ENCODE results near the gene RNU6-7. TPM values are rescaled to one million over a fixed set of nuclear protein-coding genes. Genes with fewer than 3 reads are reported as not detected.
A peak's percentile ranks its signal among the peaks of the same experiment; 100 is the strongest.

RNU6-7 gene
- total RNA-seq: not detected

DNA sequence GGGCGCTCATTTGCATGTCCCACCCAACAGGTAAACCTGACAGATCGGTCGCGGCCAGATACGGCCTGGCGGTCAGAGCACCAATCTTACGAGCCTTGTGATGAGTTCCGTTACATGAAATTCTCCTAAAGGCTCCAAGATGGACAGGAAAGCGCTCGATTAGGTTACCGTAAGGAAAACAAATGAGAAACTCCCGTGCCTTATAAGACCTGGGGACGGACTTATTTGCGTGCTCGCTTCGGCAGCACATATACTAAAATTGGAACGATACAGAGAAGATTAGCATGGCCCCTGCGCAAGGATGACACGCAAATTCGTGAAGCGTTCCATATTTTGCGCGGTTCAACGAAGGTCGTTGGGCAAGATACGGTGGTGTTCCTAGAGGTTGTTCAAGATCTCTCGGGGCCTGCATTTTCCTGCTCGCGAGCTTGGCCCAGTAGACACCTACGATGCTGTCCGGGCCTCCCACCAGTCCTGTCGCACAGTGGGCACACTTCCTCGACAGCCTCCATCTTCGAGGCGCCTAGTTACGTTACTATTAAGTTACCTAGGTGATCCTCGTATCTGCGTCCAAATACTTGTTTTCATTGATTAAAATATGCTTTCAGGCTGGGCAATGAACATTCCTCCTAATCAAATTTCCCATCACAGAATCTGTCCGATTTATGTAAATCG, at the start of gene RNU6-7:
RNU6-7 (plus strand) TSS at position 230 of the 675 bp plus-strand sequence.
- peak; percentile 4 for DNase-seq

DNA sequence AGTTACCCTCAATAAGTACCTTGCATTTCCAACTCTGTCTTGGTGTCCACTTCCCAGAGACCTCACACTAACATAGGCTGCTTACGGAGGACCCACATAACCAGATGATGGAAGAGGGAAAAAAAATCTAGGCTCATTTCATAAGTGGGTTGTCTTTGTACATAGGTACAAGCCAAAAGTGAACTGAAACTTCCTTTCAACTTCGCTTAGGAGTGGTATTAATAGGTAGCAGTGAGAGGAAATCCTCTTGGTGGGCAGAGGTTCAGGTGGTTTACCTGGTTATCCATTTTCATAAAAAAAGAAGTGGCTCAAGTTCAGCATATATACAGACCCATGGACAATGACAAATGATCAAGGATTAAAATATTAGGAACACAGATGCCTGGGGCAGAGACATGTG, 35.8 kb upstream of the RNU6-7 start:
- no peak for DNase-seq

- no peak for DNase-seq
These were observed 34.9 kb upstream of the RNU6-7 start for GRCh38 chr14:32166924-32167323.

GRCh38 chr14:32167907-32168306, 33.9 kb upstream of the RNU6-7 start:
- no peak for DNase-seq

- no peak for DNase-seq
These were observed 32.7 kb upstream of the RNU6-7 start for GRCh38 chr14:32169191-32169590.

DNA sequence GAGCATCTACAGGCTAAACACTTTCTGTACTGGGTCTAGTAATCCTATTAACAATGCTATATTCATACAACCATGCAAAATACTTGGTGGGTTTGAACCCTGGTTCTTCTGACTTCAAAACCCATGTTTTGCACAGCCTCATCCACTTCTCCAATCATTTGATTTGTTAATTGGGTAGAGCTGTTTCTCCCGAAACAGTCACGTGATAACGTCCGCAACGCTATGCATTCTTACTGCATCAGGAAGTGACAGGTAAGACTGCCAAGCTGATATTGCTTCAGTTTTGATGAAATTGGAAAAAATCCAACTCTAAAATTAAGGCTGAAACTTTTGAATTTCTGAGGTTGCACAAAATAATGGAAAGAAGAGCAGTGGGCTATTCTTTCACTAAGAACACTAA, 30.4 kb upstream of the RNU6-7 start:
- DNase-seq: no peak

- DNase-seq: no peak
These were observed 18.4 kb upstream of the RNU6-7 start for GRCh38 chr14:32183151-32184058.

DNA sequence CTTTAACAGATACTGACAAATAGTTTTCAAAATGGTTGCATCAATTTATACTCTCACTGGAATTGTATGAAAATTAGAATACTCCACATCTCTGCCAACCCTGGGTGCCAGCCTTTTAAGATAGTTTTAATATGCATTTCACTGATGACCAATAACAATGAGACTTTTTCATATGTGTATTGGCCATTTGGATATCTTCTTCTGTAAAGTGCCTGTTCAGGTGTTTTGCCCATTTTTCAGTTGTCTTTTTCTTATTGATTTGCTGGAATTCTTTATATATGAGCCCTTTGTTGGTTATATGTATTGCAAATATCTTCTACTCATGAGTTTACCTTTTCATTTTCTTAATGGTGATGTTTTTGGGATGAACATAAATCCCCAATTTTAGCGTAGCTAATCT, 16.7 kb upstream of the RNU6-7 start:
- no peak for DNase-seq

DNA sequence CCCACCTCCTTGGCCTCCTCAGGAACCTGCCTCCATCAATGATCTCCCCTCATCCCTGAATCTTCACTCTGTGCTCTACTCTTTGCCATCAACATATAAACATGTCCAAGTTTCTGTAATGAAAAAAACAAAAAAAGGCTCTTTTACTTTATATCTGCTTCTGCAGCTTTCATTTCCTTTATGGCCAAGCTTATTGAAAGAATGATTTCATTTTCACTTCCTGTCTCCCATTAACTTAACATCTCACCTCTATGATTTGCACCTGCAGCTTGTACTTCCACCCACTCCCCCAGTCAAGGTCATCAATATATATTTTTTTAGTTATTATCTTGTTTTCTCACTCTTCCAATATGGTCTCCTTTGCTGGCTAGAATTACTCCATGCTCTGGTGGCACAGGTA, 15.6 kb upstream of the RNU6-7 start:
- no peak for DNase-seq

GRCh38 chr14:32189811-32190210, 12.0 kb upstream of the RNU6-7 start:
- DNase-seq: no peak

- DNase-seq: no peak
These were observed 11.2 kb upstream of the RNU6-7 start for GRCh38 chr14:32190673-32191072.

DNA sequence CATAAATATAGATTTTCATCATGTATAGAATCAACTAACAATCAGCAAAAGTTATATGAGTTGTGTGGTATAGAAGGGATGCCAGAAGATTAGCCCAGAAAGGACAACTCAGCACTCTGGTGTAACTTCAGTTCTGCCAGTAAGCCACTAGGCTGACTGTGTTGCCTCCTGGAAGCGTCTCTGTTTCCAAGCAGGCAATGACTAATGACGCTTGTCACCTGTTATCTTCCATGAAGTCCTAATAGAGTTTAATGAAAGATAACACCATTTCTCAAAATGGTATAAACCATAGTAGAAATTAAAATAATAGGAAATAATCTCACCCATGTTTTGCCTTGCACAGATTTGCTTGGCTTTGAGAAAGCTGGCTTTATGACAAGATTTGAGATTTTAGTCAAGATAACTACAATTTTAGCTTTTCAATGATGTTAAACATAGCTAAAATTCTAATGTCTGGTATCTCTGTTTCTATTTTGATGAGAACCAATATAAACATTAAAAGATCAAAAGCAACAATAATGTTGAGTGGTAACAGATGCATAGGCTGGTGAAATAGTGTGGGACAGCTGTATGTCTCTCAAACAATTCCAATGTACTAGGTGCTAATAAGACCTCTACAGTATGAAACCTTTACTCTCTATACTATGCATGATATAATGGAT, 9.0 kb upstream of the RNU6-7 start:
- no peak for DNase-seq

GRCh38 chr14:32193532-32193931, 8.3 kb upstream of the RNU6-7 start:
- no peak for DNase-seq

DNA sequence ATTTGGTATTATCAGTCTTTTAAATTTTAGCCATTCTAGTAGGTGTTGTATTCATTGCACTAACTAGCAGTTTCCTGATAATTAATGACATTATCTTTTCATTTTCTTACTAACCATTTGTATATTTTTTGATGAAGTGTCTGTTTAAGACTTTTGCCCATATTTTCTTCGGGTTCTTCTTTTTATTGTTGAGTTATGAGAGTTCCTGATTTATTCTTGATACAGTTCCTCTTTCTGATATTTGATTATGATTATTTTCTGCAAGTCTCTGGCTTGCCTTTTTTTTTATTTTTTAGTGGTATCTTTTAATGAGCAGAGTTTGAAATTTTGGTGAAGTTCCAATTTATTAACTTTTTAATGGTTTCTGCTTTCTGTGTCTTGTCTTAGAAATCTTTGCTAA, 6.2 kb upstream of the RNU6-7 start:
- no peak for DNase-seq

DNA sequence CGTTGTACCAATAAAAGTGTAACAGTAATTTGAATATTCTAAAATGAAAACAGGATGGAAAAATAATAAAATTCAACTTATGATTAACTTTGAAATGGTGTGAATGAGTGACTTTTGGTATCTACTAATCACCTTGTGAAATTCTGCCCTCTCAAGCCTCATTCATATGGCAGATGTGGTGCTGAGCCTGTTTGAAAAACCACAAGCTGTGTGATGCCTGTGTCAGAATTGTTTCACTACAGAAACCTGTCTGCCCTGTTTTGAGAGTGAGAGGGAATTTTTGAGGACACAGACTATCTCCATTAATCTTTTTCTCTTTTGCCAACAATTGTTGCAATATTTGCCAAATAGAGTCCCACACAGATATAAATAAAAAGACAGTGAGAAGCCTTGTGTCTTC, 3.9 kb upstream of the RNU6-7 start:
- DNase-seq: no peak

- no peak for DNase-seq
These were observed 1.3 kb upstream of the RNU6-7 start for GRCh38 chr14:32200368-32201192.

DNA sequence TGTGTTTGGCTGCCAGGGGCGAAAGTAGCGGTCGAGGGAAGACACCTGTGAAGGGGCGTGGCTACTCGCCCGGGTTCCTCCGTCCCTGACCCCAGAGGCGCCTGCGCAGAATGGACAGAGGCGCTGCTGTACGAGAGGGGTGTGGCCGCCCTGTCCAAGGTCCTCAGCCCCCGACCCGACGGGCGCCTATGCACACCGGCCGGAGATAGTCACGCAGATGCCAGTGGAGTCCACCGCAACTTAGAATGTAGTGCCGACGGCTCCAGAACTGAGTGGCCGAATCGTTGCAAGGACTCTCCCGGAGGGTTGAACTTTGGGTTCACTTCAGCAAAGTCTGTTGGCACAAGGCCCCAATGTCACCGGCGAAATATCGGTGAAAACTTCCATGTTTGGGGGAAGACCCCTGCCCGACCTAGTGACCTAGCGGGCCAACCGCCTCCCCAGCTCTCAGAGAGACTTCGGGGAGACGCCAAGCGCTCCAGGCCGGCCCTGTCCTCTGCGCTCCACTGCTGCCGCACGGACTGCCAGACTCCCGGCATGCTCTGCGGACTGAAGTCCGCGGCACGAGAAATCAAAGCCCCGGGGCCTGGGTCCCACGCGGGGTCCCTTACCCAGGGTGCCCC, 541 bp upstream of the RNU6-7 start:
- peak; percentile 56 for DNase-seq

DNA sequence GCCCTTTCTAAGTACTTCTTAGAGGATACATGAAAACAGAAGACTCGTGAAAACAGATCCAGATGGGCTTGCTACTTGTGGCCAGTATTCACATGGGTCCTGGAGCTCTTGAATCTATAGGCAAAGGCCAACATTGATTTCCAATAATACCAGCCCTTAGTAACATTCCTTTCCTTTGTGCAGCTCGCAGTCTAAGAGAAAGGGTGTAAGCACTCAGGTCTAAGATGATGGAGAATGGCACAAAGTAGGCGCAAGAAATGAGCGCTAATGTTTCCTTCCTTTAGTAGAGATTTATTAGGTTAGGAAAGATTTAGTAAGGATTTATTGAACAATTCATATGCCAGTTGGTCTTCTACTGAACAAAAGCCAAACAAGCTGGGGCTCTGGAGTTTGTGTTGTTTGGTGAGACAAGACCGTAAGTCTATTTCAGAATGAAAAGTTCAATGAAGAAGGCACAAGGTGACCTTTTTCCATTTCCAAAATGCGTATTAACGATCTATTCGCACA, 699 bp downstream of the RNU6-7 start:
- no peak for DNase-seq

DNA sequence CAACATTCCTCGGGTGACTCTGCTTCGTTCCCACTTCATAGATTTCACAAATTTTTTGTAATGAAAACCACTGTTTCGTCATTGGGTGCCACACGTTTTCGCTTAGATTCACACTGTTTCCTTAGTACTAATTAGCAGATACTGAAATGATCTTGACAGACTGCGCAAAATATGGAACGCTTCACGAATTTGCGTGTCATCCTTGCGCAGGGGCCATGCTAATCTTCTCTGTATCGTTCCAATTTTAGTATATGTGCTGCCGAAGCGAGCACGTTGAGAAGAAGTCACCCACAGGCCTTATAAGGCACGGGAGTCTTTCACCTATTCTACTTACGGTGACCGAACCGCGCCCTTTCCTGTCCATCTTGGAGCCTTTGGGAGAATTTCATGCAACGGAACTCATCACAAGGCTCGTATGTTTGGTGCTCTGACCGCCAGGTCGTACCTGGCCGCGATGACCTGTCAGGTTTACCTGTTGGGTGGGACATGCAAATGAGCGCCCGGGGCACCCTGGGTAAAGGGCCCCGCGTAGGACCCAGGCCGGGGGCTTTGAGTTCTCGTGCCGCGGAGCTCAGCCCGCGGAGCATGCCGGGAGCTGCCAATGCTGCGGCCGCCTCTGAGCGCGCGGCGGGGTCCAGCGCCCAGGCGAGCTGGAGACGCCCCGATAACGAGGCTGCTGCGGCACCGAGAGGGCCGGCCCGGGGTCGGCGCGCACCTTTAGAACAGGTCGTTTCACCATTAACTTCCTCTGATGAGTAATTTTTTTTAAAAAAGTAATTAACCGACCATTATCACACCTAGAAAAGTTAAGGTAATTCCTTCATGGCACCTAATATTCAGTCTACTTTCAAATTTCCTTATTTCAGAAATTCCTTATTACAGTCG, 1.4 kb downstream of the RNU6-7 start, which contains the start of gene RNU6-8:
RNU6-8 (minus strand) TSS at position 272 of the 885 bp plus-strand sequence.
- DNase-seq: peak; percentile 80

DNA sequence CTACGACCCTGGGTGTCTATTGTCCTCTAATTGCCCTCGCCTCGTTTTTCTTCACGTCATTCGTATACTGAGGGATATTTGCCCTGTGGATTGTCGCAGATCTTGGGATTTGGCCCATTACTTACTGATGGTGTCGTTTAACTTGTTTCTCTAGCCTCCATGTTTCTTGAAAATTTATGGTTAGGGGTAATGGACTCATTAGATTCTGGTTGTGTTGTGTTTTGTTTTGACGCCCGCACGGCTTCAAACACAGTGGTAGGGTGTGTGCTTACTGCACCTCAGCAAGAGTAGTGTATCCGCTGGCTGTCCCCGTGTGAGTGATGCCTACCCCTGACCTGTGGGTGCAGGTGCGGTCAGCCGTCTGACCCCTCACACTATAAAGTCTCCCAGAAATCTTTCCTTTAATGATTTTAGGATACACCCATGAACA, 2.1 kb downstream of the RNU6-7 start:
- DNase-seq: peak; percentile 4

- DNase-seq: no peak
These were observed 3.7 kb downstream of the RNU6-7 start for GRCh38 chr14:32205554-32205953.

All from effector CD4-positive, alpha-beta T cell (primary cell).